Measurements from ENCODE around the gene EXD2.

DNA sequence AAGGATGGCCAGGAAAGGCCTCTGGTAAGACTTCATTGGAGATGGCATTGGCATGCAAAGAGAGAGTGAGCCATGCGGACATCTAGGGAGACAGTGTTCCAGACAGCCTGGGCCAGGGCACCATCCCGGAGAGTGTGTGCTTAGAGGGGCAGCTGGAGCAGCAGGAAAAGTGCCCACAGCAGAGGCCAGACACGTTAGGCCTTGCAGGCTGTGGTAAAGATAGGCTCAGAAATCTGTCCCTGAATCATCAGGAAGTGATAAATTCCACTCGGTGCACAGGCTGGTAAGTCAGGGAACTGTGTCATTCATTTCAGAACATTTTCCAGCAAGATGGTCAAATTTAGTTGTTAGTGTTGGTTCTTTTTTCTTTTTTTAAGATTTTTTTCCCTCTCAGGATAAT is 77.5 kb downstream of the EXD2 start:
- TF ChIP-seq POLR2AphosphoS5 (IDR thresholded peaks at IDR 0.05) (no peak), POLR2A (IDR thresholded peaks at IDR 0.05) (no peak)

All from stomach (tissue), 4 donors.